GM19397 (cell line): Measurements from ENCODE around the gene ZNF75A.

Experiments
- ATAC-seq: cut with Tn5 transposase; IDR thresholded peaks from one replicate; pipeline ENCODE4 v1.9.1; 2021; ENCODE audit warnings: mild to moderate bottlenecking, moderate library complexity; ENCODE audit not compliant: unreplicated experiment

ZNF75A gene

GRCh38 chr16:3364774-3365427, 59.6 kb downstream of the ZNF75A start:
- ATAC-seq = peak; percentile 83
